Gastrocnemius medialis (tissue), 4 donors: ENCODE measurements around the gene AGPAT3. TPM values are rescaled to one million over a fixed set of nuclear protein-coding genes. Genes with fewer than 3 reads are reported as not detected.

Experiments
- ATAC-seq, 2 donors: fragments of 150-250 bp; one replicate each; pipeline ENCODE4 v1.9.1; 2016
- DNase-seq, 2 donors: peaks; one replicate each; pipeline ENCODE4 v3.0.0-alpha.2; 2019
- H3K27ac ChIP-seq, 4 donors: fragments of 200-600 bp; sonication (generic); 1 replicate in 1 of 4; 2 replicates in 3 of 4; pipeline ENCODE4 v1.5.1; 2016 to 2018; ENCODE audit warnings: mild to moderate bottlenecking in 2 of 4, moderate library complexity in 1 of 4
- H3K27me3 ChIP-seq, 3 donors: fragments of 200-600 bp; sonication (generic) in 2 of 3; 1 replicate in 1 of 3; 2 replicates in 2 of 3; pipeline versions ENCODE4 v1.5.1 to v1.6.0; 2016 to 2019; ENCODE audit warnings: mild to moderate bottlenecking in 1 of 3, moderate library complexity in 1 of 3
- H3K36me3 ChIP-seq, 2 donors: fragments of 200-600 bp; sonication (generic) in 1 of 2; one replicate each; pipeline ENCODE4 v1.5.1; 2017 to 2018
- H3K4me1 ChIP-seq, 2 donors: fragments of 200-600 bp; sonication (generic) in 1 of 2; one replicate each; pipeline ENCODE4 v1.5.1; 2016 to 2017; ENCODE audit warnings: mild to moderate bottlenecking in 2 of 2
- H3K4me3 ChIP-seq, 4 donors: fragments of 200-600 bp; sonication (generic) in 3 of 4; 1 replicate in 1 of 4; 2 replicates in 3 of 4; pipeline ENCODE4 v1.5.1; 2016 to 2019; ENCODE audit warnings: mild to moderate bottlenecking in 2 of 4
- H3K9me3 ChIP-seq, 3 donors: fragments of 200-600 bp; sonication (generic) in 2 of 3; 1 replicate in 1 of 3; 2 replicates in 2 of 3; pipeline ENCODE4 v1.5.1; 2016 to 2019
- POLR2A ChIP-seq, 2 donors: fragments of 450-650 bp; IDR thresholded peaks; one replicate each; pipeline ENCODE4 v1.6.1; 2017; ENCODE audit warnings: antibody characterized with exemption in 2 of 2, mild to moderate bottlenecking in 2 of 2, moderate library complexity in 2 of 2
- in situ Hi-C, 4 donors: fragments of 200-750 bp; cut with MboI; loops; one replicate each; pipeline versions ENCODE4 v1.15.0 to v1.8.0; 2017; ENCODE audit warnings: low sequenced_read_pairs in 4 of 4
- intact Hi-C: fragments of 100-400 bp; cut with DNase I; formaldehyde crosslinking; loops from one replicate; pipeline ENCODE4 v1.15.1; 2023; ENCODE audit warnings: low total_unique reads
- total RNA-seq, 4 donors: library from RNA; depleted of rRNA; stranded (reverse); fragments of >200 nt; gene quantifications; one replicate each; pipeline versions ENCODE4 v1.1.0 to v1.2.3, GENCODE V29; 2016
- TF ChIP-seq, protein P1 (sequence below), 5 experiments: fragments of 450-650 bp in 3 of 5; fragments of 200-600 bp in 2 of 5; sonication (generic) in 2 of 5; IDR thresholded peaks in 4 of 5; conservative IDR thresholded peaks in 1 of 5; 1 replicate in 4 of 5; 2 replicates in 1 of 5; pipeline ENCODE4 v1.5.1; 2016 to 2019; ENCODE audit warnings: antibody characterized with exemption in 5 of 5, mild to moderate bottlenecking in 3 of 5, moderate library complexity in 3 of 5

The AGPAT3 gene
- total RNA-seq, 4 donors from 2014 or later, result 44.2 to 102 (median 59.3) TPM

GRCh38 chr21:43902441-43902840 lies 37.4 kb downstream of the AGPAT3 start:
- peaks cover 27 to 33% of the 10 kb centered on the region in 2 donors for H3K4me1 ChIP-seq
- H3K36me3 ChIP-seq, result no peaks in the 10 kb centered on the region
- H3K4me3 ChIP-seq, result no peak overlapping the region
- H3K9me3 ChIP-seq, result no peaks in the 10 kb centered on the region
- DNase-seq, result peak in 1 of 2 donors; percentile 52
- peak overlapping the region; percentile 79 to 90 (median 84) for H3K27ac ChIP-seq
- intact Hi-C loops (no loop called here), in situ Hi-C loops (loop anchor here in 1 of 4 donors (10.0 kb wide), 1 partner anchor 98 kb away; no protein-coding TSS in a partner anchor)
- no peaks in the 10 kb centered on the region for H3K27me3 ChIP-seq
- no peak for TF ChIP-seq POLR2A (IDR thresholded peaks at IDR 0.05)
- peak in 1 of 2 donors; percentile 20 for ATAC-seq

- Histone ChIP-seq H3K4me3 (peak overlapping the region; percentile 19 to 39 (median 29)), H3K36me3 (no peaks in the 10 kb centered on the region), H3K27me3 (no peaks in the 10 kb centered on the region), H3K27ac (peak overlapping the region; percentile 79 to 90 (median 84)), H3K9me3 (no peaks in the 10 kb centered on the region), H3K4me1 (peaks cover 27 to 33% of the 10 kb centered on the region in 2 donors)
- in situ Hi-C loops, result loop anchor here in 1 of 4 donors (10.0 kb wide), 1 partner anchor 99 kb away; no protein-coding TSS in a partner anchor
- intact Hi-C loops, result loop anchor here (2.0 kb wide), 1 partner anchor 25 kb away; no protein-coding TSS in a partner anchor
- peak; percentile 52 to 89 for DNase-seq
- no peak for TF ChIP-seq POLR2A (IDR thresholded peaks at IDR 0.05)
- TF ChIP-seq, protein P1, sequence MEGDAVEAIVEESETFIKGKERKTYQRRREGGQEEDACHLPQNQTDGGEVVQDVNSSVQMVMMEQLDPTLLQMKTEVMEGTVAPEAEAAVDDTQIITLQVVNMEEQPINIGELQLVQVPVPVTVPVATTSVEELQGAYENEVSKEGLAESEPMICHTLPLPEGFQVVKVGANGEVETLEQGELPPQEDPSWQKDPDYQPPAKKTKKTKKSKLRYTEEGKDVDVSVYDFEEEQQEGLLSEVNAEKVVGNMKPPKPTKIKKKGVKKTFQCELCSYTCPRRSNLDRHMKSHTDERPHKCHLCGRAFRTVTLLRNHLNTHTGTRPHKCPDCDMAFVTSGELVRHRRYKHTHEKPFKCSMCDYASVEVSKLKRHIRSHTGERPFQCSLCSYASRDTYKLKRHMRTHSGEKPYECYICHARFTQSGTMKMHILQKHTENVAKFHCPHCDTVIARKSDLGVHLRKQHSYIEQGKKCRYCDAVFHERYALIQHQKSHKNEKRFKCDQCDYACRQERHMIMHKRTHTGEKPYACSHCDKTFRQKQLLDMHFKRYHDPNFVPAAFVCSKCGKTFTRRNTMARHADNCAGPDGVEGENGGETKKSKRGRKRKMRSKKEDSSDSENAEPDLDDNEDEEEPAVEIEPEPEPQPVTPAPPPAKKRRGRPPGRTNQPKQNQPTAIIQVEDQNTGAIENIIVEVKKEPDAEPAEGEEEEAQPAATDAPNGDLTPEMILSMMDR (IDR thresholded peaks at IDR 0.05 in 4 of 5, conservative IDR thresholded peaks at IDR 0.05 in 1 of 5), result no peak
- peak; percentile 88 to 95 for ATAC-seq
Observed at GRCh38 chr21:43903451-43904091, 38.5 kb downstream of the AGPAT3 start.

GRCh38 chr21:43904331-43904781 lies 39.3 kb downstream of the AGPAT3 start:
- H3K27me3 ChIP-seq, result no peaks in the 10 kb centered on the region
- TF ChIP-seq, protein P1 (IDR thresholded peaks at IDR 0.05 in 4 of 5, conservative IDR thresholded peaks at IDR 0.05 in 1 of 5), result no peak
- no peak for TF ChIP-seq POLR2A (IDR thresholded peaks at IDR 0.05)
- DNase-seq (no peak), ATAC-seq (peak in 1 of 2 donors; percentile 8)
- in situ Hi-C loops, result loop anchor here in 1 of 4 donors (10.0 kb wide), 1 partner anchor 100 kb away; no protein-coding TSS in a partner anchor
- H3K4me1 ChIP-seq, result peaks cover 27 to 33% of the 10 kb centered on the region in 2 donors
- intact Hi-C loops, result loop anchor here (2.0 kb wide), 1 partner anchor 24 kb away; no protein-coding TSS in a partner anchor
- peak overlapping the region; percentile 79 to 90 (median 84) for H3K27ac ChIP-seq
- H3K9me3 ChIP-seq, result no peaks in the 10 kb centered on the region
- no peak overlapping the region for H3K4me3 ChIP-seq
- no peaks in the 10 kb centered on the region for H3K36me3 ChIP-seq

DNA sequence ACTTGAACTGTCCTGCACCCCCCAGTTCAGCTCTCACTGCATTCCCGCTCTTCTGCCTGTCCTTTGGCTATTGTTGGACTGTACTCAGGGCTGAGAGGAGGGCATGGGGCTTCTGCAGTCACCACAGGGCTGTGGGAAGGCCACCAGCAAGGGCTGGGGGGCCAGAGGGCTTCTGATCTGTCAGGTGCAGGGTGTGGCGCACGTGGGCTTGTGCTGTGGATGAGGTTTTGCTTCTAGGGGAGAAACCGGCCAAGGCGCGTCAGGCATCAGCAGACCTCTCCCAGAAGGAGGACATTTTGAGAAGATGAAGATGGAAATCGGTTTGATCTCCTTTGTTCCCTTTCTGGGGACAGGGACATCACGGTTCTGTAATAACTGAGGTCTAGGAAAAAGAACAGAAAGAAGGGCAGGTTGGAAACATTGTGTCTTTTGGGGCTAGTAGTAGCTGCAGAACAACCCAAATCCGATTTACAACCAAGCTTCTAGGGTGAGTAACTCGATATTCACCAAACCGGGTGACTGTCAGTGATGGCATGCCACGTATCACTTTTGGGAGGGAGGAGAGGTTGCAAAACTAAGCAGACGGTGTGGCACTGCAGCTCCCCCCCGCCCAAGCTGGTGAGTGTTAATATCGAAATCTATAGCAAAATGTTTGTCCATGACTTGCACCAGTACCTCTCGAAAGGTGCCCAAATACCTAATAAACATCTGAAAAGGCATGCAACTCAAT lies 40.9 kb downstream of the AGPAT3 start:
- ATAC-seq (peak in 1 of 2 donors; percentile 38), DNase-seq (peak in 1 of 2 donors; percentile 52)
- Histone ChIP-seq H3K27ac (peak overlapping the region; percentile 63 to 90 (median 84)), H3K27me3 (no peaks in the 10 kb centered on the region), H3K36me3 (no peaks in the 10 kb centered on the region), H3K4me1 (peaks cover 33% of the 10 kb centered on the region in 2 donors), H3K9me3 (no peaks in the 10 kb centered on the region), H3K4me3 (no peak overlapping the region)
- TF ChIP-seq POLR2A (IDR thresholded peaks at IDR 0.05), result no peak
- TF ChIP-seq, protein P1 (IDR thresholded peaks at IDR 0.05 in 4 of 5, conservative IDR thresholded peaks at IDR 0.05 in 1 of 5), result no peak
- intact Hi-C loops (loop anchor here (2.0 kb wide), 2 partner anchors 23 to 39 kb away; no protein-coding TSS in a partner anchor), in situ Hi-C loops (loop anchor here in 1 of 4 donors (10.0 kb wide), 1 partner anchor 101 kb away; no protein-coding TSS in a partner anchor)
